NCI-H1048 (cell line): ENCODE results near the gene FKBP4.

ENCODE experiments used
- DNase-seq: peaks from one replicate; lab custom pipeline; 2025; lab: John Stamatoyannopoulos, UW

FKBP4 gene

DNA sequence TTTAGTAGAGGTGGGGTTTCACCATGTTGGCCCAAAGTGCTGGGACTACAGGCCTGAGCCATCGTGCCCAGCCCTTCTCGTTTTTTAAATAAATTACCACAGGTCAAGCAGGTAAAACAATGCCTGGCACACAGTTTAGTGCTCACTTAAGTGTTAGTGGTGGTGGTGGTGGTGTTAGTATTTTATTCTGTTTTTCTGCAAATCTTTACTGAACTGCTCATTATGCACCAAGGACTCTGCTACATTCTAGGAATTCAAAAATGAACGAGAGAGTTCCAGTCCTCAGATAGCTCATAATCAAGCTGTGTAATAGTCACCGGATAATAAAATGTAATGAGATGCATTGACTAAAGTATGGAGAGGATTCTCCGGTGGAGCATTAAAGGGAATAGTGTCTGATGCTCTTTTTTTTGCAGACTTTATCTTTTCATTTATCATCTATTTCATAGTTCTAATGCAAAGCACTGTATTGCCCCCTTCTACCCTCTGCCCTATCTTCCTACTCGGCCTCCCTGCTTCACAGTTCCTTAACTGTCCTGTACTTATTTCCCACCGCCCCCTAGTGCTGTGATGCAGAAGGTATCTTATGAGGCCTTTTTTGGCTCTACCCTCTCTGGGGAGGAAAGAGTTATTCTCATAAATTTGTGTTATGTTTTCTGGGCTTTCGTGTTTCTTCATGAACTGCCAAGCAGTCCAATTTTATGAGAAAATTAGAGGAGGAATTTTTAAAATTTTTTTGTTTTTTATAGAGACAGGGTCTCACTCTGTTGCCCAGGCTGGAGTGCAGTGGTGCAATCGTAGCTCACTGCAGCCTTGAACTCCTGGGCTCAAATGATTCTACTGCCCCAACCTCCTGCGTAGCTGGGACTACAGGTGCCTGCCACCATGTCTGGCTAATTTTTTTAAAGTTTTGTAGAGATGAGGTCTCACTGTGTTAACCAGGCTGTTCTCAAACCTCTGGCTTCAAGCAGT lies 18.7 kb downstream of the FKBP4 start:
- peak; percentile 13 for DNase-seq

DNA sequence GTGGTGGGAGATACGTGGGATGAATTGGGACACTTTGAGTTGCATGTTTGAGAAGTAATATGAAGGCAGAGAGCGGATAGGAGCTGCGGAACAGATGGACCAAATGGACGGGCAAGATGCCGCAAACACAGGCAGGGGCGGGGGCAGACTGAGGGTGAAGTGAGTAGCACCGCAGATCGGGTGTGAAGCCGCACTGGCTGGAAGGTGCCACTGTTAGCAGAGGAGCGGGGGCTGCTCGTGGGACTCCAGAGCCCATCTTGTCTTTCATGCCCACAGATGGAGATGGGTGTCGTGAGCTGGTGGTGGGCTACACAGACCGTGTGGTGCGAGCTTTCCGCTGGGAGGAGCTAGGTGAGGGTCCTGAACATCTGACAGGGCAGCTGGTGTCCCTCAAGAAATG lies 25.0 kb downstream of the FKBP4 start:
- no peak for DNase-seq

DNA sequence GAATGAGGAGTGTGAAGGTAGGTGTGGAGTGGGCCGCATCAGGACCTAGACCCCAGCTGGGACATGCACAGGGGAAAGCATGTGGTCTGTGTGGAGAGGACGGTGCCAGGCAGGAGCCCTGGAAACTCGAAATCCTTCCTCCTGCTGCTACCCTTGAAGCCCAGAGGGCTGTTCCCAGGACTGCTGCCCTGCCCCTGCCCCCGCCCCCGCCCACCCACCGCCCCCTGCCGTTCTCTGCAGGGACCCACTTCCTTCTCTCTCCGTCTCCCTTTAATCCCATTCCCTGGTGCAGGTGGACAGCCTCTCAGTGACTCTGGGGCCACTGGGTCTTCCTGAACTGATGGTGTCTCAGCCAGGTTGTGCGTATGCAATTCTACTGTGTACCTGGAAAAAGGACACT lies 25.7 kb downstream of the FKBP4 start:
- no peak for DNase-seq

DNA sequence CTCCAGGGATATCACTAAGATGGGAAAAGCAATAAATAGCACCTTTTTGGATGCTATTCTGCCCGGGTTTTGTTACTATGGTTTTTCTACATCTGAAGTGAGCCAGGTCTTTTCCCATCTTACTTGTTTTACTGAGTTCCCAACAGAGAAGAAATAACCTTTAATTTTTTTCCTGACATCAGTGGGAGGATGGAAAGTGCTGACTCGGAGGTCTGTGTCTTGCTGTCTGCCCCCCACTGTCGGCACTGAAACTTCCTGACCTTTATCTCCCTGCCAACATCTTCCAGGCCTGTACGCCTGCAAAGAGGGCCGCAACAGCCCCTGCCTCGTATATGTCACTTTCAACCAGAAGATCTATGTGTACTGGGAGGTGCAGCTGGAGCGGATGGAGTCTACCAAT lies 28.7 kb downstream of the FKBP4 start:
- DNase-seq = no peak

DNA sequence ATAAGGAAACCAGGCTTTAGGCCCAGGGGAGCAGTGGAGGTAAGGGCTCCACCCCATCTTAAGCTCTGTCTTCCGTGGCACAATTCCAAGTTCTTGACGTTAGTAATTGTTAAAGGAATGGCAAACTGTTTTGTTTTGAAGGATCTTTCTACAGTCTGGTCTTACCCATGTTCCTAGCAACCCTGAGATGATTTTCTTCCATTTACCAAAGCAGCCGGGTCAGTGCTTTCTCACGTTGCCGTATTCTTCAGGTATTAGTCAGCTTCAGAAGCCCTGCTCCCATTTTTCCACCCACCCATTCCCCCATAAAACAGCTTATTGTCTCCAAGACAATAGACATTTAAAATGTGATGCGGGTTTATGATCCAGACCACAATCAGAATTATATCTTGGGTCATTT lies 29.8 kb downstream of the FKBP4 start:
- no peak for DNase-seq

DNA sequence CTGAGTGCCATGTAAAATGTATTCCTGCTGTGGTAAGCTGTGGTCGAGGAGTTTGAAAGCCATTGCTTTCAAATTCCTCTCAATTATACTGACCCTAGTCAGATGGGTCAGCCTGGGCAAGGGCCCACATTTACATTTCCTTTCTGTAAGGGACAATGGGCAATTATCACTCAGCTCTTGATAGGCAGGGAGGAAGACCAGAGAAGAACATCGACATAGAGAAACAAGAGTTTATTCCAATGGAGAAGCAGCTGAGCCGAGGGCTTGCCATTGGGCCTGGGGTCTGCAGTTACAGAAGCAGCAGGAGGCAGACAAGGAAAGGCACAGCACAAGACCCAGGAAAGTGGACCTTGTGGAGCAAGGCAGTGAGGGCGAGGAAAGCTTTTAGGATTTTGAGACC lies 30.4 kb downstream of the FKBP4 start:
- DNase-seq = no peak

DNA sequence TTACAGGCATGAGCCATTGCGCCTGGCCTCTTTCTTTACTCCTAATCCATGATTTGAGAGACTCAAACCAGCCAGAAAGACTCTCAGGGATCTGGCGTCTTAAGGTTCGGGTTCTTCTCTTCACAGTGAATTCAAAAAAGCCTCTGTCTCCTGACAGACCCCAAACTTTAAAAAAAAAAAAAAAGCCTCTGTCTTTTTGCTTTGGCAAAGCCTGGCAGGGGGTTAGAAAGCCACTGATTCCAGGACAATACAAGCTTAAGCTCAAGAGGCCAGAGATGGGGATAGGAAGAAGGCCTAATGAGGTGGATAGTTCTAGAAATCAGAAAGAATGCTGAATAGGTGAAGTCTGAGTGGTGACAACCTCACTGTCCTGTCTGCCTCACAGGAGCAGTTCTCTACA lies 31.3 kb downstream of the FKBP4 start:
- no peak for DNase-seq

DNA sequence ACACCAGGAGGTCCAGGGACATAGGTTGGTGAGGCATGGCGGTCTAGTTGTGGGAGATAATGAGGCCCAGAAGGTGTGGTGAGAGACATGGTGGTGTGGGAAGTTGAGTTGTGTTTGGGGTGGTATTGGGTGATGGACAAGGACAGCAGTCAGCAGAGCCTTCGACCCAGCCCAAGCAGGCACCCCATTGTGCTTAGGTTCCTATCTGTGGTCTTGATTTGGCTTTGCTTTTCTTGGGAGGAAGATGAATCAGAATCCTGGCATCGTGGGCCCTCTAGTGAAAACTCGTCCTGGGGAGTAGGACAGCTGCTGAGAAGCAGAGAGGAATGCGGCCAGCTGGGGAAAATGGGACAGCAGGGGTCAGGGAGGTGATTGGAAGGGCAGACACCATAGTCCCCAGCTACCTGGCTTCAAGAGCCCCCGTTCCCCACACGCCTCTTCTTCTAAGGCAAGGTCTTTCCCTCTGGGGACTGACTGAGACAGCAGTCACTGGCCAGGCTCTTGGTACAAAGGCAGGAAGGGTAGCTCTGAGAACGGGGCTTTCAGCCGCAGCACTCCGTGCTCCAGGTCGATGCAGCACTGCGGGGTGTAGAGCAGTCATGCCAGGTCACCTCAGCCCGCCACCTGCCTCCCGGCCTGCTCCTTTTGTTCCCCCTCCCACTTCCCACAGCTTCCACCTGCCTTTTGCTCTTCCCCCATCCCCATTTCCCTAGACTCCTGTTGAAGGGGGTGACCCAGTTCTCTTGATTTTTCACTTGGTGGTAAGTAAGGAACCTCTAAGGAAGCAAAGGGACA lies 32.1 kb downstream of the FKBP4 start:
- DNase-seq = no peak

DNA sequence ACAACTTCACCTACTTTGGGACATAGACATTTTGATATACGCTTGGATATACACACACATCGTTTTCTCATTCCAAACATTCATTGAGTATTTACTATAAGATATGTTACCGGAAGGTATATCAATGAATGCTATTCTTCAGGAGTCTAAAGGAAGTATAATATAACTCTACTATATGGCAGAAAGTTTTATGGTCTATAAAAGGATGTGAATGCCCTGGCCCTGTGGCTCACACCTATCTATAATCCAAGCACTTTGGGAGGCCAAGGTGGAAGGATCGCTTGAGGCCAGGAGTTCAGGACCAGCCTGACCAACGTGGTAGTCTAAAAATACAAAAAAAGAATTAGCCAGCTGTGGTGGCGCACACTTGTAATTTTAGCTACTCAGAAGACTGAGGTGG lies 34.5 kb downstream of the FKBP4 start:
- no peak for DNase-seq

DNA sequence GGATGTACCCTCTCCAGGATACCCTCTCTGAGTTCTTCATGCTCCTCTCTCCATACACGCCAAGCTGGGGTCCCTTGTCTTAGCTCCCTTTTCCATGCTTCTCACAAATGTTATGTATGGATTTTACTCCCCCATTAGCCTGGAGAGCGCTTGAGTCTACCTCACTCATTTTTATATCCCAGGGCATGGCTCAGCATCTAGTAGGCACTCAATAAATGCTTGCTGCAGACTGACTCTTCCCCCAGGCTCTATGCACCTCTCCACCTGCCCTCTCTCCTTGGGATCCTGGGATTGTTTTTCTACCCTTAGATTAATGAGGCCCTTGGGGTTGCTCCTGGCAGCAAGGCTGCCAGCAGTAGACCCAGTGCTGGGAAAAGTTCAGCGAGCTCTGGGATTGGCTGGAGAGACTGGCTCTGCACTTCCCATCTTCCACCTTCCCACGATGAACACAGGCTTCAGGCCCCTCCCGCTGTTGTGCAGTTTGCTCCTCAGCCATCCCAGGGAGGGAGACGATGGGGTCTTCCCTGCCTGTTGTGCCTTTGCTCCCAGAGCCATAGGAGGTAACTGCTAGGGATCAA lies 37.9 kb downstream of the FKBP4 start:
- no peak for DNase-seq

DNA sequence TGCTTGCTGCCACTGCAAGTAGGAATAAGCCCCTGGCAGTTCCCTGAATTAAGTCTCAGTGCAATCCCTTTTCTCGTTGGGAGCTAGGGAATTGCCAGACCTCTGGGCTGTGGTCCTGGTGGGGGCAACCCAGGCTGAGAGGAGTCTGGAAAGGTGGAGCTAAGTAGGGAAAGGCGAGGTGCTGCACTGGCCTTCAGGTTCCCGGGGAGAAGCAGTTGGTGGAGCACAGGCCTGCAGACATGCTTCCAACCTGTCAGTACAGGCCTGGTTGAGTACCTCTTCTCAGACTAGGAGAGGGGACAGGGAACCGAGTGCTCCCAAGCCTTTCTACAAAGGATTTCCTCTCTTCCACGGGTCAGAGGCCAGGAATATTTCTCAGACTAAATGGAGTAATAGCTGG lies 38.6 kb downstream of the FKBP4 start:
- DNase-seq = no peak

DNA sequence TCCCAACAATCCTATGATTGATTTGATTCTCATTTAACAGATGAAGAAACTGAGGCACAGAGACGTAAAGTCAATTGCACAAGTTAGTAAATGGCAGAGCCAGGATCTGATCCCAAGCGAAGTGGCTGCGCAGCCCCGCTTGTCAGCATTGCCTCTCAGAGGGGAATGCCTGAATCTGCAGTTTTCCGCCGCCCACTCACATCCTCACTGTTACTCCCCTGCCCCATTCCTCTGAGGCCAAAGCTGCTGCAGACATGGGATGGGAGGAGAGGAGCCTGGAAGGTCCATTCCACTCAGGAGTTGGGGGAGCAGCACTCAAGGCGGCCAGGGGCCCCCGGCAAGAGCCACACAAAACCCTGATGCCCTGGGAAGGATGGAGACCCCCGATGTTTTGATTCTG lies 39.0 kb downstream of the FKBP4 start:
- no peak for DNase-seq

DNA sequence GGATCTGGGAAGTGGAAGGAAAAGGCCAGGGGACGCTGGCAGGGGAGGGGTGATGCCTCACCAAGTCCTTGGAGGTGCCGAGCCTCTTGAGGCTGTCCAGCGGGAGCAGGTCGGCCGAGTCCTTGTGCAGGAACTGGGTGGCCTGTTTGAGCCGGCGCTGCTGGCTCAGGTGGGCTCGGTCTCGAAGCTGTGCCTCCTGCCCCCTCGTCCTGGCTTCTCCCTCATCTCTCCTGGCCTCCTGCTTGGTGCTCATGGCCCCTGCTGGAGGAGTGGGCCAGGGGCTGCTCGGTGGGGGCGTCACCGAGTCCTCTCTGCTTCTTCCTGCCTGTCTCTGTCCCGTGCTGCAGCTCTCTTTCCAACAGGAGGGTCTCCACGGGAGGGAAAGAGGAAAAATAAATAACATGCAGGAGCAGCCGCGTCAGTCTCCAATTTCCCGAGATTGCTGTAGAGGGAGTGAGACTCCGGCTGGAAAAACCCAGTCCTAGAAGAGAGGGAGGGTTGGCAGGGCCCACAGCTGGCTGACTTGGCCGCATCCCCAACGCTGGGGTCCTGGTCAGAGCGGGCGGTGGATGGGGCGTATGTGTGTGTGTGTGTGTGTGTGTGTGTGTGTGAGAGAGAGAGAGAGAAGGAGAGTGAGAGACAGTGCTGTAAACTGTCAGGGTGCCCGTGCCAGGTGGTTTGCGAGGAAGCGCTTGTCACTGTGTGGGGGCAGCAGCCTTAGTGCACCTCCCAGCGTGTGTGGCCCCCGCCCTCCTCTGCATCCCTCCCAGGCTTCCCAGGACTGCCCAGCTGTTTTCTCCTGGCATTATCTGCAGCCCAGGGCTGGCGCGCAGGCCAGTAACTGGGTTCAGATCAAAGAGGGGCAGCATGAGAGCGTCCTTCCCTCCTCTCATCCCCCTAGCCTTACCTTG lies 40.1 kb downstream of the FKBP4 start, which contains the start of gene NRIP2:
Gene NRIP2, minus strand, starts transcription at position 455 of the 911 bp plus-strand sequence. Its CDS starts 52 bp downstream, at position 403.
- no peak for DNase-seq

DNA sequence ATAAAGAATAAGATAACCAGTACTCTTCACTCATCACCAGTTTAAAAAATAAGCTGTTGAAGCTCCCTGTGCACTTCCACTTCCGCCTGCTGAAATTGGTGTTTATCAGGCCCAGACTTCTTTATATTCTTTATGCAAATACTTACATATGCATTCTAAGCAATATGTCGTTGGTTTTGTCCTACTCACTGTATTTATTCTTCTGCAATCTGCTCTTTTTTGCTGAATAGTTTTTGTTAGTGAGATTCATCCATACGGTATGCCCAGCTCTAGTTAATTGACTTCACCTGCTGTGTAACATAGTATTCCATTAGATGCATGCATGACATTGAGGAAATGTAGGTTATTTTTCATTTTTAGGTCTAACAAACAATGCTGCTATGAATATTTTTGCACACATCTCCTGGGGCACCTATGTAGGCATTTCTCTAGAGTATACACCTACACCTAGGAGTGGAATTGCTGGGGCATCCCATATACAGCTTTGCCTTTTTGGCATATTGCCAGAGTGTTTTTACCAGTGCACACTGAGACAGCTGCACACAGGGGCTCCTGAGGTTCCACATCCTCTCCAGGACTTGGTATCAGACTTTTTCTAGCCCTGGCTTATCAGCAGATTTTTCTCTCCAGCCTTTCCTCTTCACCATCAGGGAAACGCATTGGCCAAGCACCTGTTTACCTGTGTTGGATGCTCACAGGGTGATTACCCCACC lies 41.1 kb downstream of the FKBP4 start:
- DNase-seq = no peak

DNA sequence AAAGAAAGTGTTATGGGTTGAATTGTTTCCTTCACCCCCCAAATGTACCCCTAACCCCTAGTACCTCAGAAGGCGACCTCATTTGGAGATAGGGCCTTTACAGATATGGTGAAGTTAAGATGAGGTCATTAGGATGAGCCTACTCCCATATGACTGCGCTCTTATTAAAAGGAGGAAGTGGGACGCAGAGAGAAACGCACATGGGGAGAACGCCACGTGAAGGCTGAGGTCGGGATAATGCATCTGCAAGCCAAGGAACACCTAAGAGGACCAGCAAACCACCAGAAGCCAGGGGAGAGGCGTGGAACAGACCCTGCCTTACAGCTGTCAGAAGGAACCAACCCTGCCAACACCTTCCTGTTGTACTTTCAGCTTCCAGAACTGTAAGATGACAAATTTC lies 41.8 kb downstream of the FKBP4 start:
- no peak for DNase-seq

DNA sequence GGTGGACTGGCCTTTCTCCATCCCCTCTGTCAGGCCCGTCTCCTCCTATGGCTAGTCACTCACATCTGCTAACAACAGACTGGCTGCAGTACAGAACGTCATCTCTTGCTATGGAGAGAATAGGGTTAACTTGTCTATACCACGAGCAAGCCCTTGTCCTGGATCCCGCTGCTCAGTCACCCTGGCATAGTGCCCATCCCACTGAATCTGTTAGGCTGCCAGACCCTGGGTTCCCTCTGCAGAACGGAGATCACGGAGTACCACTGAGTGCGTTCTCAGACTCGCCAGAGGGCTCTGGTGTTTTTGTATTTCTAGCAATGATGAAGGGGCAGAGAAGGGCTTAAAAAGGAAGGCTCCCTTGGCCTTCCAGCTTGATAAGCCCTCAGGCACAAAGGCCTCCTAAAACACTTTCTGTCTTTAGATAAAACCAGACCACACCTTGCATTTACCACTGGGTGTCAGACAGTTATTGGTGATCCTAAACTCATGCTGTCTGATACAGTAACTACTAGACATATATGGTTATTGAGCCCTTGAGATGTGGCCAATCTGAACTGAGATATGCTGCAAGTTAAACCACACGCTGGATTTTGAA lies 46.4 kb downstream of the FKBP4 start:
- no peak for DNase-seq

DNA sequence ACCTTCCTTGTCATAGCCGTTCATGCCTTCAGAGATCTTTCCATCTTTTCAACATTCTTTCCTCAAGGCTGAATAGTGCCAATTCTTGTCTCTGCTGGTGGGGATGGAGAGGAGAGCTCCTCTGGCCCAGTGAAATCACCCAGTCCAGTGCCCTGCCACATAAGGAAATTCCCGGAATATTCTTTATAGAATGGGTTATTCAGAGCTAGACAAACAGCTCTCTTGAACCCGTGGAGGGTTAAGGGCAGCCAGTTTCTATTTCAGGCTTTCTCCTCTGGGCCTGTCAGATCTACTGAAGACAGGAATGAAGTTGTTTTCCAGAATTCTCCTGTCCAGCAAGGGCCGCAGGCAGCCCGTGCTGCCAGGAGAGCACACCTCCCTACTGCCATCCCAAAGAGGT lies 48.2 kb downstream of the FKBP4 start:
- no peak for DNase-seq

DNA sequence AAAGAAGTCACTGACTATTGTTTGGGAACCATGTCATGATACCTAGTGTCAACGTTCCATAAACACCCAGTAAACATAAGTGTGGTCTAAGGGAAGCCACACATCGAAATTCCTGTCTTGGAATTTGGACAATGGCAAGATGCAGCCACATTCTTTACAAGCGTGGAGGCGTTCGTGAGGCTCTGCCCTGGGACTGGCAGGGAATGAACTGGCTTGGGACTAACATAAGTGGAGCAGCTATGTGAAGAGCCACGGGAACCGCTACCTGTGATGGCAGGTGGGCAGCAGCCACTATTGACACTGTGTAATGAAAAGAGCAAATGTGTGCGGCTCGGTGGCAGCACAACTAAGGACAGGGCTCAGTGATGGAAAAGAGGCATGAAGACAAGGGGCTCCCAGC lies 50.0 kb downstream of the FKBP4 start:
- DNase-seq = no peak

DNA sequence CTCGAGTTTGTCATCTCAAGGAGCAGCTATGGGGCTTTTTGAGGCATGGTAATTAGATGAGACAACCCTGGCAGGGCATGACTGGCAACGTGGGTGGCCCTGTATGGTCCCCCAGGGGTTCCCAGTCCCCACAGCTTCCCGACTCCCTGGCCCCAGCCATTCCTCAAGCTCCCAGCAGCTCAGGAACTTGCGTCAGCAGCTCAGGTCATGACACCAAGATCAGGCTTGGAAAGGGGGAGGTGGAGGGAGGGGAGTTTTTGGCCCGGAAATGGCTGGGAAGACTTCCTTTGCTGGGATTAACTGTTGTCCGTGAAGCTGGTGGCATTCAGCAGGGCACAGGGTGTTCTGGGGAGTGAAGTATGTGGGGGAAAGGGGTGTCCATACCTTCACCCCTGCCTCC lies 50.5 kb downstream of the FKBP4 start:
- DNase-seq = no peak

DNA sequence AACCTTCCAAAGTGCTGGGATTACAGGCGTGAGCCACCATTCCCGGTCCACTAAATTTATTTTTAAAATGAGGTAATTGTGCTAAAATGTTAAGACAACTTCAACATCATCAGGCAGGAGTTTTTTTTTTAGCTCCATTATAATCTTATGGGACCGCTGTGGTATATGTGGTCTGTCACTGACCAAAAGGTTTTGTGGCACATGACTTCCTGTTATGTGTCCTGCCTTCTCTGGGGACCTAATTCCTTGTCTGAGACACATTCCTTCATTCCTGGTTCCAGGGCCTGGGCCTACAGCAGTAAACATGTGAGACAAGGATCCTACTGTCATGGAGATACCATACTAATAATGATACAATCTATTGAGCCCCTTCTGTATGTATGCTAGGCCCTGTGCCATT lies 57.2 kb downstream of the FKBP4 start:
- no peak for DNase-seq

DNA sequence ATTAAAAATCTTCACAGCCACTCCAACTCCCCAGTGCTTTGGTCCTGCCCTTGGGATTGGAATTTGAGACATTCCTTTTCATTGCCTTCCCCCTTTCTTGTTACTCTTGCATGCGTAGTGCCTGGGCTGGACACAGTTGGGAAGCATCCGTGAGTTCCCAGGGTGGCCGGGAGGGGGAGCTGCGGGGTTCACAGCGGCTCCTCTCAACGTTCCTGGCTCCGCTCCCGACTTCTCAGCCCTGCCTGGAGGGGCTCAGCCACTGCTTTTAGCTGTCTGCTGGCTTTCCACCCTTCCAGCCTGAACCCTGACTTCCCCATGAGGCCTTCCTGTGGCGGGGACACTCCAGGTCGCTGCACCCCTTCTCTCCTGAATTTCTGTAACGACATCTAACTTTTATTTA lies 58.9 kb downstream of the FKBP4 start:
- DNase-seq = no peak
